Loucy (cell line): ENCODE results near the gene JARID2.

ENCODE experiments used
- CTCF ChIP-seq: fragments of 200-600 bp; sonication (generic); conservative IDR thresholded peaks from 2 replicates; pipeline ENCODE4 v1.5.1; 2014; ENCODE audit warnings: mild to moderate bottlenecking, antibody characterized with exemption, low read length
- EZH2phosphoT487 ChIP-seq: fragments of 200-600 bp; IDR thresholded peaks from 2 replicates; pipeline ENCODE4 v1.6.1; 2018; ENCODE audit warnings: antibody characterized with exemption, mild to moderate bottlenecking, moderate library complexity, borderline replicate concordance

GRCh38 chr6:15344831-15345230 lies 99.0 kb downstream of the JARID2 start:
- TF ChIP-seq CTCF (no peak), EZH2phosphoT487 (no peak)
